Measurements from ENCODE around the gene USP17L25. TPM values are rescaled to one million over a fixed set of nuclear protein-coding genes. Genes with fewer than 3 reads are reported as not detected.
"Not testable (repeated sequence)": the region's sequence is repeated elsewhere in the genome, so short reads cannot be mapped to it uniquely, and the experiment has no call there.

Gene USP17L25, protein sequence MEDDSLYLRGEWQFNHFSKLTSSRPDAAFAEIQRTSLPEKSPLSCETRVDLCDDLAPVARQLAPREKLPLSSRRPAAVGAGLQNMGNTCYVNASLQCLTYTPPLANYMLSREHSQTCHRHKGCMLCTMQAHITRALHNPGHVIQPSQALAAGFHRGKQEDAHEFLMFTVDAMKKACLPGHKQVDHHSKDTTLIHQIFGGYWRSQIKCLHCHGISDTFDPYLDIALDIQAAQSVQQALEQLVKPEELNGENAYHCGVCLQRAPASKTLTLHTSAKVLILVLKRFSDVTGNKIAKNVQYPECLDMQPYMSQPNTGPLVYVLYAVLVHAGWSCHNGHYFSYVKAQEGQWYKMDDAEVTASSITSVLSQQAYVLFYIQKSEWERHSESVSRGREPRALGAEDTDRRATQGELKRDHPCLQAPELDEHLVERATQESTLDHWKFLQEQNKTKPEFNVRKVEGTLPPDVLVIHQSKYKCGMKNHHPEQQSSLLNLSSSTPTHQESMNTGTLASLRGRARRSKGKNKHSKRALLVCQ
- not detected in 2 replicates for polyA plus RNA-seq
- not detected in 2 replicates for polyA minus RNA-seq

GRCh38 chr4:9329611-9330010 is at the start of gene USP17L25:
Gene USP17L25, plus strand, starts transcription at chr4:9329911. Its CDS starts 0 bp downstream, at chr4:9329911.
- not testable (repeated sequence) for H2AFZ ChIP-seq (ENCODE audit: low read depth, low read length); H3K79me2 ChIP-seq (replicated peaks; ENCODE audit: insufficient read depth, low read length); H3K27me3 ChIP-seq (ENCODE audit: insufficient read depth, low read depth, low read length); H3K9me2 ChIP-seq (ENCODE audit: insufficient read depth, low read length); H3K36me3 ChIP-seq (ENCODE audit: insufficient read depth, low read length); H3F3A ChIP-seq (ENCODE audit: insufficient read depth, low read length, poor library complexity, severe bottlenecking); H3K9me3 ChIP-seq (ENCODE audit: low read length); H3K27ac ChIP-seq (ENCODE audit: low read length); H3K4me3 ChIP-seq (ENCODE audit: low read length); H4K20me1 ChIP-seq (ENCODE audit: insufficient read depth); H3K9ac ChIP-seq (ENCODE audit: low read length); H3K4me2 ChIP-seq (ENCODE audit: low read length)

GRCh38 chr4:9324191-9324590 is 5.5 kb upstream of the USP17L25 start:
- not testable (repeated sequence) for H3K79me2 ChIP-seq (replicated peaks; ENCODE audit: insufficient read depth, low read length); H2AFZ ChIP-seq (ENCODE audit: low read depth, low read length); H3F3A ChIP-seq (ENCODE audit: insufficient read depth, low read length, poor library complexity, severe bottlenecking); H3K9me3 ChIP-seq (ENCODE audit: low read length); H3K9ac ChIP-seq (ENCODE audit: low read length); H3K4me3 ChIP-seq (ENCODE audit: low read length); H3K36me3 ChIP-seq (ENCODE audit: insufficient read depth, low read length); H4K20me1 ChIP-seq (ENCODE audit: insufficient read depth); H3K27me3 ChIP-seq (ENCODE audit: insufficient read depth, low read depth, low read length); H3K4me2 ChIP-seq (ENCODE audit: low read length); H3K27ac ChIP-seq (ENCODE audit: low read length); H3K9me2 ChIP-seq (ENCODE audit: insufficient read depth, low read length)

- not testable (repeated sequence) for H3K79me2 ChIP-seq (replicated peaks; ENCODE audit: insufficient read depth, low read length); H3K27ac ChIP-seq (ENCODE audit: low read length); H3F3A ChIP-seq (ENCODE audit: insufficient read depth, low read length, poor library complexity, severe bottlenecking); H3K4me3 ChIP-seq (ENCODE audit: low read length); H3K9me3 ChIP-seq (ENCODE audit: low read length); H3K36me3 ChIP-seq (ENCODE audit: insufficient read depth, low read length); H3K9me2 ChIP-seq (ENCODE audit: insufficient read depth, low read length); H4K20me1 ChIP-seq (ENCODE audit: insufficient read depth); H2AFZ ChIP-seq (ENCODE audit: low read depth, low read length); H3K27me3 ChIP-seq (ENCODE audit: insufficient read depth, low read depth, low read length); H3K4me2 ChIP-seq (ENCODE audit: low read length); H3K9ac ChIP-seq (ENCODE audit: low read length)
Observed at GRCh38 chr4:9324865-9325264, 4.8 kb upstream of the USP17L25 start, which contains the start of gene USP17L24. Gene USP17L24, plus strand, starts transcription at chr4:9325165. Its CDS starts 0 bp downstream, at chr4:9325165.

DNA sequence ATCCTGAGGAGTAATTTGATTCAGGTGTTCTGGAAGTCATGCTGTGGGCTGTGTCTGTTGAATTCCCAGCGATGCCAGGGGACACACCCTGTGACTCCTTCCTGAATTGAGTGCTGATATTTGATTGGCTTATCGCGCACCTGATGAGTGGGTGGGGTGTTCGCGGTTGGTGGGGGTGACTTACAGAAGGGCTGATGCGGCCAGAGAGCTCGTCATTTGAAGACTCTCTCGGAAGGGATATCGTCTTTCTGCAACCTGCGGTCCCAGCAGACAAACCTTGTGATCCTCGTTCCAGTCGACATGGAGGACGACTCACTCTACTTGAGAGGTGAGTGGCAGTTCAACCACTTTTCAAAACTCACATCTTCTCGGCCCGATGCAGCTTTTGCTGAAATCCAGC is 4.6 kb downstream of the USP17L25 start, which contains the start of gene USP17L26:
Gene USP17L26, plus strand, starts transcription at position 301 of the 400 bp plus-strand sequence. Its CDS starts 0 bp downstream, at position 301.
- H3K27ac ChIP-seq (ENCODE audit: low read length); H3K9me2 ChIP-seq (ENCODE audit: insufficient read depth, low read length); H3F3A ChIP-seq (ENCODE audit: insufficient read depth, low read length, poor library complexity, severe bottlenecking); H3K4me3 ChIP-seq (ENCODE audit: low read length); H3K27me3 ChIP-seq (ENCODE audit: insufficient read depth, low read depth, low read length); H3K79me2 ChIP-seq (replicated peaks; ENCODE audit: insufficient read depth, low read length); H3K36me3 ChIP-seq (ENCODE audit: insufficient read depth, low read length); H2AFZ ChIP-seq (ENCODE audit: low read depth, low read length); H4K20me1 ChIP-seq (ENCODE audit: insufficient read depth); H3K9ac ChIP-seq (ENCODE audit: low read length); H3K9me3 ChIP-seq (ENCODE audit: low read length); H3K4me2 ChIP-seq (ENCODE audit: low read length): not testable (repeated sequence)

DNA sequence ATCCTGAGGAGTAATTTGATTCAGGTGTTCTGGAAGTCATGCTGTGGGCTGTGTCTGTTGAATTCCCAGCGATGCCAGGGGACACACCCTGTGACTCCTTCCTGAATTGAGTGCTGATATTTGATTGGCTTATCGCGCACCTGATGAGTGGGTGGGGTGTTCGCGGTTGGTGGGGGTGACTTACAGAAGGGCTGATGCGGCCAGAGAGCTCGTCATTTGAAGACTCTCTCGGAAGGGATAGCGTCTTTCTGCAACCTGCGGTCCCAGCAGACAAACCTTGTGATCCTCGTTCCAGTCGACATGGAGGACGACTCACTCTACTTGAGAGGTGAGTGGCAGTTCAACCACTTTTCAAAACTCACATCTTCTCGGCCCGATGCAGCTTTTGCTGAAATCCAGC is 9.4 kb downstream of the USP17L25 start, which contains the start of gene USP17L5:
Gene USP17L5, plus strand, starts transcription at position 301 of the 400 bp plus-strand sequence. Its CDS starts 0 bp downstream, at position 301.
- H3K27me3 ChIP-seq (ENCODE audit: insufficient read depth, low read depth, low read length); H3K27ac ChIP-seq (ENCODE audit: low read length); H3K4me3 ChIP-seq (ENCODE audit: low read length); H3K36me3 ChIP-seq (ENCODE audit: insufficient read depth, low read length); H4K20me1 ChIP-seq (ENCODE audit: insufficient read depth); H3K9me2 ChIP-seq (ENCODE audit: insufficient read depth, low read length); H3K9ac ChIP-seq (ENCODE audit: low read length); H3K79me2 ChIP-seq (replicated peaks; ENCODE audit: insufficient read depth, low read length); H3F3A ChIP-seq (ENCODE audit: insufficient read depth, low read length, poor library complexity, severe bottlenecking); H3K4me2 ChIP-seq (ENCODE audit: low read length); H2AFZ ChIP-seq (ENCODE audit: low read depth, low read length); H3K9me3 ChIP-seq (ENCODE audit: low read length): not testable (repeated sequence)

DNA sequence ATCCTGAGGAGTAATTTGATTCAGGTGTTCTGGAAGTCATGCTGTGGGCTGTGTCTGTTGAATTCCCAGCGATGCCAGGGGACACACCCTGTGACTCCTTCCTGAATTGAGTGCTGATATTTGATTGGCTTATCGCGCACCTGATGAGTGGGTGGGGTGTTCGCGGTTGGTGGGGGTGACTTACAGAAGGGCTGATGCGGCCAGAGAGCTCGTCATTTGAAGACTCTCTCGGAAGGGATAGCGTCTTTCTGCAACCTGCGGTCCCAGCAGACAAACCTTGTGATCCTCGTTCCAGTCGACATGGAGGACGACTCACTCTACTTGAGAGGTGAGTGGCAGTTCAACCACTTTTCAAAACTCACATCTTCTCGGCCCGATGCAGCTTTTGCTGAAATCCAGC is 14.1 kb downstream of the USP17L25 start, which contains the start of gene USP17L27:
Gene USP17L27, plus strand, starts transcription at position 301 of the 400 bp plus-strand sequence. Its CDS starts 0 bp downstream, at position 301.
- H2AFZ ChIP-seq (ENCODE audit: low read depth, low read length); H3K27ac ChIP-seq (ENCODE audit: low read length); H3K27me3 ChIP-seq (ENCODE audit: insufficient read depth, low read depth, low read length); H3K9me2 ChIP-seq (ENCODE audit: insufficient read depth, low read length); H3K4me2 ChIP-seq (ENCODE audit: low read length); H3K79me2 ChIP-seq (replicated peaks; ENCODE audit: insufficient read depth, low read length); H3F3A ChIP-seq (ENCODE audit: insufficient read depth, low read length, poor library complexity, severe bottlenecking); H4K20me1 ChIP-seq (ENCODE audit: insufficient read depth); H3K36me3 ChIP-seq (ENCODE audit: insufficient read depth, low read length); H3K9me3 ChIP-seq (ENCODE audit: low read length); H3K9ac ChIP-seq (ENCODE audit: low read length); H3K4me3 ChIP-seq (ENCODE audit: low read length): not testable (repeated sequence)

DNA sequence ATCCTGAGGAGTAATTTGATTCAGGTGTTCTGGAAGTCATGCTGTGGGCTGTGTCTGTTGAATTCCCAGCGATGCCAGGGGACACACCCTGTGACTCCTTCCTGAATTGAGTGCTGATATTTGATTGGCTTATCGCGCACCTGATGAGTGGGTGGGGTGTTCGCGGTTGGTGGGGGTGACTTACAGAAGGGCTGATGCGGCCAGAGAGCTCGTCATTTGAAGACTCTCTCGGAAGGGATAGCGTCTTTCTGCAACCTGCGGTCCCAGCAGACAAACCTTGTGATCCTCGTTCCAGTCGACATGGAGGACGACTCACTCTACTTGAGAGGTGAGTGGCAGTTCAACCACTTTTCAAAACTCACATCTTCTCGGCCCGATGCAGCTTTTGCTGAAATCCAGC is 18.9 kb downstream of the USP17L25 start, which contains the start of gene USP17L28:
Gene USP17L28, plus strand, starts transcription at position 301 of the 400 bp plus-strand sequence. Its CDS starts 0 bp downstream, at position 301.
- not testable (repeated sequence) for H3K27ac ChIP-seq (ENCODE audit: low read length); H4K20me1 ChIP-seq (ENCODE audit: insufficient read depth); H3K79me2 ChIP-seq (replicated peaks; ENCODE audit: insufficient read depth, low read length); H3K9me2 ChIP-seq (ENCODE audit: insufficient read depth, low read length); H3F3A ChIP-seq (ENCODE audit: insufficient read depth, low read length, poor library complexity, severe bottlenecking); H3K4me3 ChIP-seq (ENCODE audit: low read length); H3K9ac ChIP-seq (ENCODE audit: low read length); H3K27me3 ChIP-seq (ENCODE audit: insufficient read depth, low read depth, low read length); H3K9me3 ChIP-seq (ENCODE audit: low read length); H2AFZ ChIP-seq (ENCODE audit: low read depth, low read length); H3K36me3 ChIP-seq (ENCODE audit: insufficient read depth, low read length); H3K4me2 ChIP-seq (ENCODE audit: low read length)

All from neural cell (in vitro differentiated cells).